MCF 10A (cell line): ENCODE data around the gene AP3D1. TPM values are rescaled to one million over a fixed set of nuclear protein-coding genes. Genes with fewer than 3 reads are reported as not detected.

Experiments used
- BruUV-seq: library from RNA; stranded (reverse); fragments of 400-500 nt; replicated peaks from 2 replicates; lab custom pipeline; 2021; lab: Mats Ljungman, UMichigan
- CTCF ChIA-PET: fragments of 300-600 bp; sonication (Branson Sonifier 250); formaldehyde crosslinking; extraction: SDS; loops from one replicate; lab custom pipeline; 2021; ENCODE audit warnings: antibody characterized with exemption, inconsistent platforms; lab: Yijun Ruan, JAX
- POLR2A ChIA-PET: fragments of 300-600, 350-650 bp; sonication (Branson Sonifier 250); formaldehyde crosslinking; extraction: SDS; loops from one replicate; lab custom pipeline; 2020; ENCODE audit warnings: antibody characterized with exemption, inconsistent platforms; lab: Yijun Ruan, JAX
- DNase-seq: peaks from one replicate; pipeline ENCODE4 v3.0.0-alpha.2; 2018; ENCODE audit not compliant: unreplicated experiment
- H3K27ac Mint-ChIP-seq: one replicate; pipeline ENCODE4 v1.8.0; 2022; ENCODE audit warnings: mild to moderate bottlenecking, low read depth, mixed read lengths; ENCODE audit not compliant: unreplicated experiment
- H3K27me3 Mint-ChIP-seq: one replicate; pipeline ENCODE4 v1.8.0; 2022; ENCODE audit warnings: mixed read lengths; ENCODE audit not compliant: insufficient read depth, unreplicated experiment
- H3K36me3 Mint-ChIP-seq: one replicate; pipeline ENCODE4 v1.8.0; 2022; ENCODE audit warnings: mild to moderate bottlenecking, moderate library complexity, mixed read lengths; ENCODE audit not compliant: insufficient read depth, unreplicated experiment
- H3K4me1 Mint-ChIP-seq: one replicate; pipeline ENCODE4 v1.8.0; 2022; ENCODE audit warnings: mixed read lengths; ENCODE audit not compliant: insufficient read depth, unreplicated experiment
- H3K4me3 Mint-ChIP-seq: one replicate; pipeline ENCODE4 v1.8.0; 2022; ENCODE audit warnings: mild to moderate bottlenecking, moderate library complexity, mixed read lengths; ENCODE audit not compliant: unreplicated experiment
- H3K9me3 Mint-ChIP-seq: one replicate; pipeline ENCODE4 v1.8.0; 2022; ENCODE audit warnings: mixed read lengths; ENCODE audit not compliant: unreplicated experiment
- intact Hi-C: fragments of 100-400 bp; cut with micrococcal nuclease; formaldehyde crosslinking; loops from 2 replicates; pipeline ENCODE4 v1.14.1; 2022
- total RNA-seq: library from RNA; stranded (reverse); gene quantifications from 2 replicates; pipeline ENCODE4 v1.2.3, GENCODE V29; 2022
- TF ChIP-seq, protein P1 (sequence below): fragments of 200-600 bp; IDR thresholded peaks from one replicate; pipeline ENCODE4 v1.8.0; 2022; ENCODE audit warnings: antibody characterized with exemption, mild to moderate bottlenecking; ENCODE audit not compliant: unreplicated experiment

AP3D1 gene
- total RNA-seq, 1 experiment from 2014 or later, result 181 TPM

DNA sequence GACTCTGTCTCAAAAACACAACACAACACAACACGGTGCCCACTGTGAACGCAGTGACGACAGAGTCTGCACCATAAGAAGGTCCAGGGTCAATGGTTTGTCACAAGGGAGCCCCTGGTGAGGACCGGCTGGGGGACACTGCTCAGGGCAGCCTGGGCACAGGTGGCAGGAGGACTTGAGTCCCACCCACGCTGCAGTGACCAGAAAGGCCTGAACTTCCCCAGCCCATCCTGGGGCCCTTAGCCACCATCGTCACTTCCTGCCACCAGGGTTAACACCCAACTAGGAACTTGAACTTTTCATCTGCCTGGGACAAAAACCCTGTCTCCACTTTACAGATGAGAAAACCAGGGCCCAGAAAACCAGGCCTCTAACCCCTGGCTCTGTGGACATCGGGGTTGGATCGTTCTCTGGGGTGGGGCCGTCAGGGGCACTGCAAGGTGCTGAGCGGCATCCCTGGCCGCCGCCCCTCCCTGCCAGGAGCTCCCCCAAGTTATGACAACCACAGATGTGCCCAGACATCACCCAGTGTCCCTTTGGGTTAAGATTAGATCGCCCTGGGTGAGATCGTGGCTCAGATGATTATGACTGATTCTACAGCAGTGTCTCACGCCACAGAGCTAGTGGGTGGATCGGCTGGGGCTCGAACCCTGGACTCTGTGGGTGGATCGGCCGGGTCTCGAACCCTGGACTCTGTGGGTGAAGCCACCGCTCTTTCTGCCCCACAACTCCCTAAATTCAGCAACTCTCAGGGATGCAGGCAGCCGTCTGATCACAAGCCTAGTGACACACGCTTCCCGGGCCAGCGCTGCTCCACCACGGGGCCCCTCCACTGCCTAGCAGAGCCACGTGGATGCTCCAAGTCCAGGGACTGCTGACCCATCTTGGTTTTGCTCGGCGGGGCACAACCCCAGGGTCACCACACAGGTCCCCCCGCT is 69.2 kb downstream of the AP3D1 start:
- Mint-ChIP-seq H3K4me1 (peaks cover 18% of the 10 kb centered on the region), H3K4me3 (no peak overlapping the region), H3K36me3 (peaks cover 40% of the 10 kb centered on the region), H3K27ac (peak overlapping the region; percentile 53), H3K9me3 (no peaks in the 10 kb centered on the region), H3K27me3 (no peaks in the 10 kb centered on the region)
- ChIA-PET CTCF (interaction anchor here (0.6 to 1.3 kb wide), 2 partner anchors 13 kb away, joined by 3 read pairs; no protein-coding TSS in a partner anchor), POLR2A (interaction anchor here (0.9 kb wide), 1 partner anchor 9 kb away, joined by 3 read pairs; no protein-coding TSS in a partner anchor)
- no TSS peak for BruUV-seq
- no peak for DNase-seq
- intact Hi-C loops, result no loop called here
- TF ChIP-seq, protein P1, sequence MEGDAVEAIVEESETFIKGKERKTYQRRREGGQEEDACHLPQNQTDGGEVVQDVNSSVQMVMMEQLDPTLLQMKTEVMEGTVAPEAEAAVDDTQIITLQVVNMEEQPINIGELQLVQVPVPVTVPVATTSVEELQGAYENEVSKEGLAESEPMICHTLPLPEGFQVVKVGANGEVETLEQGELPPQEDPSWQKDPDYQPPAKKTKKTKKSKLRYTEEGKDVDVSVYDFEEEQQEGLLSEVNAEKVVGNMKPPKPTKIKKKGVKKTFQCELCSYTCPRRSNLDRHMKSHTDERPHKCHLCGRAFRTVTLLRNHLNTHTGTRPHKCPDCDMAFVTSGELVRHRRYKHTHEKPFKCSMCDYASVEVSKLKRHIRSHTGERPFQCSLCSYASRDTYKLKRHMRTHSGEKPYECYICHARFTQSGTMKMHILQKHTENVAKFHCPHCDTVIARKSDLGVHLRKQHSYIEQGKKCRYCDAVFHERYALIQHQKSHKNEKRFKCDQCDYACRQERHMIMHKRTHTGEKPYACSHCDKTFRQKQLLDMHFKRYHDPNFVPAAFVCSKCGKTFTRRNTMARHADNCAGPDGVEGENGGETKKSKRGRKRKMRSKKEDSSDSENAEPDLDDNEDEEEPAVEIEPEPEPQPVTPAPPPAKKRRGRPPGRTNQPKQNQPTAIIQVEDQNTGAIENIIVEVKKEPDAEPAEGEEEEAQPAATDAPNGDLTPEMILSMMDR, result no peak

DNA sequence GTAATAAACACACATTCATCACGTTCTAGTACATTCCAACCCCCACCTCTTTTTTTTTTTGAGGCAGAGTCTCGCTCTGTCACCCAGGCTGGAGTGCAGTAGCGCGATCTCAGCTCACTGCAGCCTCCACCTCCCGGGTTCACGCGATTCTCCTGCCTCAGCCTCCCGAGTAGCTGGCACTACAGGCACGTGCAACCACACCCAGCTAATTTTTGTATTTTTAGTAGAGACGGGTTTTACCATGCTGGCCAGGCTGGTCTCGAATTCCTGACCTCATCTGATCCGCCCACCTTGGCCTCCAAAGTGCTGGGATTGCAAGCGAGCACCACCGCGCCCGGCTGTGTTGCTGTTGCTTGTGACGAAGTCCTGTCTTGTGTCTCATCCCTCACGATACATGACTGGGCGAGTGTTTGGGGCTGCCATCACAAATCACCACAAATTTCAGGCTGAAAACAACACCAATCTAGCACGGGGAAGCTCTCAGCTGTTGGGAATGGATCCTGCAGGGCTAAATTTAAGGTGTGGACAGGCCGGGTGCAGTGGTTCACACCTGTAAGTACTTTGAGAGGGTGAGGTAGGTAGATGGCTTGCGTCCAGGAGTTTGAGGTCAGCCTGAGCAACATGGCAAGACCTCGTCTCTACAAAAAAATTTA is 70.9 kb downstream of the AP3D1 start:
- H3K4me1 Mint-ChIP-seq, result peaks cover 10% of the 10 kb centered on the region
- H3K4me3 Mint-ChIP-seq, result no peak overlapping the region
- TF ChIP-seq, protein P1, result no peak
- peak overlapping the region; percentile 59 for H3K27ac Mint-ChIP-seq
- BruUV-seq, result no TSS peak
- H3K9me3 Mint-ChIP-seq, result no peaks in the 10 kb centered on the region
- intact Hi-C loops, result no loop called here
- ChIA-PET CTCF (interaction anchor here (0.6 to 1.3 kb wide), 3 partner anchors 10 to 87 kb away, joined by 3 to 8 read pairs (median 3); no protein-coding TSS in a partner anchor), POLR2A (interaction anchor here (0.6 to 1.5 kb wide), 6 partner anchors 9 to 172 kb away, joined by 3 to 15 read pairs (median 3); no protein-coding TSS in a partner anchor)
- peaks cover 49% of the 10 kb centered on the region for H3K36me3 Mint-ChIP-seq
- DNase-seq, result peak; percentile 60
- no peaks in the 10 kb centered on the region for H3K27me3 Mint-ChIP-seq

DNA sequence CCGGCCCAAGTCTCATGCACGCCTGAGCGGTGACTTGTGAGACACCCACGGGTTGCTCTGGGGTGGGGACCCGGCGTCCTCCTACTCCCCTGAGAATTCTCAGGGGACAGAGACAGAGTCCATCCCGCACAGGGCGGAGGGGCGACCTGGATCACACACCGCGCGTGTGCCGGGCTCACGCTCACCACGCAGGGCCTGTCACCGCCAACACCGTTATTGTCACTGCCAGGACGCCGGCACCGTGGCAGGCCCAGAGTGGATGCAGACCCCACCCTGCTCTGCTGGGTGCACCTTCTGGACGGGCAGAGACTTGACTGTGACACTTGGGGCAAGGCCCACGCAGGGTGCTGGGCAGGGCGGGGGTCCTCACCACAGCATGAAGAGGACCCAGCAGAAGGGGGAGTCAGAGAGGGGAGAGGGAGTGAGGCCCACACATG is 71.5 kb downstream of the AP3D1 start:
- Mint-ChIP-seq H3K4me1 (peaks cover 6% of the 10 kb centered on the region), H3K4me3 (no peak overlapping the region), H3K9me3 (no peaks in the 10 kb centered on the region), H3K27ac (no peak overlapping the region), H3K27me3 (no peaks in the 10 kb centered on the region), H3K36me3 (peaks cover 49% of the 10 kb centered on the region)
- BruUV-seq, result no TSS peak
- no peak for DNase-seq
- TF ChIP-seq, protein P1, result no peak
- ChIA-PET CTCF (no interaction called here), POLR2A (interaction anchor here (1.5 kb wide), 1 partner anchor 10 kb away, joined by 15 read pairs; no protein-coding TSS in a partner anchor)
- intact Hi-C loops, result no loop called here
